DMS79 treated with DMSO at 0.1 percent for 48 hours (cell line): ENCODE data around the gene MED13L.

Source experiments
- DNase-seq: peaks from one replicate; lab custom pipeline; 2025; lab: John Stamatoyannopoulos, UW

MED13L gene

GRCh38 chr12:116277467-116278278 is at the start of gene MED13L:
Gene MED13L (minus strand): TSS chr12:116277693. CDS start chr12:116277131, 562 bp downstream.
- peak; percentile 71 for DNase-seq

- no peak for DNase-seq
These were observed 47.8 kb upstream of the MED13L start for GRCh38 chr12:116325336-116325664.

GRCh38 chr12:116324654-116325335 is 47.3 kb upstream of the MED13L start:
- DNase-seq = no peak

- no peak for DNase-seq
These were observed 46.2 kb upstream of the MED13L start for GRCh38 chr12:116323406-116324386.

- no peak for DNase-seq
These were observed 44.4 kb upstream of the MED13L start for GRCh38 chr12:116321913-116322312.

- DNase-seq = no peak
These were observed 43.3 kb upstream of the MED13L start for GRCh38 chr12:116320791-116321217.

- no peak for DNase-seq
These were observed 42.6 kb upstream of the MED13L start for GRCh38 chr12:116319898-116320621.

- DNase-seq = peak; percentile 47
These were observed 41.9 kb upstream of the MED13L start for GRCh38 chr12:116319233-116319897.

- peak; percentile 74 for DNase-seq
These were observed 41.2 kb upstream of the MED13L start for GRCh38 chr12:116318576-116319232.

- peak; percentile 52 for DNase-seq
These were observed 40.6 kb upstream of the MED13L start for GRCh38 chr12:116317986-116318575.

- no peak for DNase-seq
These were observed 39.6 kb upstream of the MED13L start for GRCh38 chr12:116317139-116317538.

GRCh38 chr12:116314477-116314876 is 37.0 kb upstream of the MED13L start:
- DNase-seq = no peak

GRCh38 chr12:116313194-116313927 is 35.9 kb upstream of the MED13L start:
- no peak for DNase-seq

GRCh38 chr12:116310082-116310481 is 32.6 kb upstream of the MED13L start:
- DNase-seq = no peak

- DNase-seq = no peak
These were observed 31.9 kb upstream of the MED13L start for GRCh38 chr12:116309343-116309742.

GRCh38 chr12:116308647-116309046 is 31.2 kb upstream of the MED13L start:
- DNase-seq = no peak

GRCh38 chr12:116306968-116307367 is 29.5 kb upstream of the MED13L start:
- DNase-seq = no peak

- no peak for DNase-seq
These were observed 29.0 kb upstream of the MED13L start for GRCh38 chr12:116306506-116306905.

GRCh38 chr12:116304621-116305020 is 27.1 kb upstream of the MED13L start:
- no peak for DNase-seq
